Measurements from ENCODE around the gene TBCE. TPM values are rescaled to one million over a fixed set of nuclear protein-coding genes. Genes with fewer than 3 reads are reported as not detected.

Gene TBCE
- total and polyA plus RNA-seq, 9 of the 15 experiments (the other 6 are each of a cell fraction or from before 2014, with no cell fraction given): 52.6 to 92.1 (median 82.1) TPM

DNA sequence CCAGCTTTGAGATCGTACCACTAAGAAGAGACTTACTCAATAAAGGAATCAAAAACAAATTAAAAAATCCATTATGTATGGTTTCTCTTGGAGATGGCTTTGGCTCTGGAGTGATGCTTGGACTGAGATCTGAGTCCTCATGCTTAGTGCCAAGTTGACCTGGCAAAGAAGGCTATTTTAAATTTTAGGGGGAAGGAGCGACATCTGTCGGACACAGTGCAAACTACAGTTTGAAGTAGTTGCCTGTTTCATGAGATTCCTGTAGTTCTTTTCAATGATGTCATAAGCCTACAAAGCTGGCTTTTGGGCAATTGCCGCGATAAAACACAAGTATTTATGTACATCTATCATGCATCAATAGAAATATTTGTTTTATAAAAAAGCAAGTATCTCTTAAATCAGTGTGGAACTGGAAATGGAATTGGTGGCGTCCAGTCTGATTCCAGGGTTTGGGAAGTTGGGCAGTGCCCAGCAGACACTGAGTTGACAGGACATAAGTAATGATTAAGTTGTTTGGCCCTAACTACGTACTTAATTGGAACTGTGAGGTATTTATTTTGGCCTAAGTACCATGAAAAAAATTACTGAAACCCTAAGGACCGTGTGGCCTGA, 50.0 kb downstream of the TBCE start (continued):
- TF ChIP-seq, protein P1, sequence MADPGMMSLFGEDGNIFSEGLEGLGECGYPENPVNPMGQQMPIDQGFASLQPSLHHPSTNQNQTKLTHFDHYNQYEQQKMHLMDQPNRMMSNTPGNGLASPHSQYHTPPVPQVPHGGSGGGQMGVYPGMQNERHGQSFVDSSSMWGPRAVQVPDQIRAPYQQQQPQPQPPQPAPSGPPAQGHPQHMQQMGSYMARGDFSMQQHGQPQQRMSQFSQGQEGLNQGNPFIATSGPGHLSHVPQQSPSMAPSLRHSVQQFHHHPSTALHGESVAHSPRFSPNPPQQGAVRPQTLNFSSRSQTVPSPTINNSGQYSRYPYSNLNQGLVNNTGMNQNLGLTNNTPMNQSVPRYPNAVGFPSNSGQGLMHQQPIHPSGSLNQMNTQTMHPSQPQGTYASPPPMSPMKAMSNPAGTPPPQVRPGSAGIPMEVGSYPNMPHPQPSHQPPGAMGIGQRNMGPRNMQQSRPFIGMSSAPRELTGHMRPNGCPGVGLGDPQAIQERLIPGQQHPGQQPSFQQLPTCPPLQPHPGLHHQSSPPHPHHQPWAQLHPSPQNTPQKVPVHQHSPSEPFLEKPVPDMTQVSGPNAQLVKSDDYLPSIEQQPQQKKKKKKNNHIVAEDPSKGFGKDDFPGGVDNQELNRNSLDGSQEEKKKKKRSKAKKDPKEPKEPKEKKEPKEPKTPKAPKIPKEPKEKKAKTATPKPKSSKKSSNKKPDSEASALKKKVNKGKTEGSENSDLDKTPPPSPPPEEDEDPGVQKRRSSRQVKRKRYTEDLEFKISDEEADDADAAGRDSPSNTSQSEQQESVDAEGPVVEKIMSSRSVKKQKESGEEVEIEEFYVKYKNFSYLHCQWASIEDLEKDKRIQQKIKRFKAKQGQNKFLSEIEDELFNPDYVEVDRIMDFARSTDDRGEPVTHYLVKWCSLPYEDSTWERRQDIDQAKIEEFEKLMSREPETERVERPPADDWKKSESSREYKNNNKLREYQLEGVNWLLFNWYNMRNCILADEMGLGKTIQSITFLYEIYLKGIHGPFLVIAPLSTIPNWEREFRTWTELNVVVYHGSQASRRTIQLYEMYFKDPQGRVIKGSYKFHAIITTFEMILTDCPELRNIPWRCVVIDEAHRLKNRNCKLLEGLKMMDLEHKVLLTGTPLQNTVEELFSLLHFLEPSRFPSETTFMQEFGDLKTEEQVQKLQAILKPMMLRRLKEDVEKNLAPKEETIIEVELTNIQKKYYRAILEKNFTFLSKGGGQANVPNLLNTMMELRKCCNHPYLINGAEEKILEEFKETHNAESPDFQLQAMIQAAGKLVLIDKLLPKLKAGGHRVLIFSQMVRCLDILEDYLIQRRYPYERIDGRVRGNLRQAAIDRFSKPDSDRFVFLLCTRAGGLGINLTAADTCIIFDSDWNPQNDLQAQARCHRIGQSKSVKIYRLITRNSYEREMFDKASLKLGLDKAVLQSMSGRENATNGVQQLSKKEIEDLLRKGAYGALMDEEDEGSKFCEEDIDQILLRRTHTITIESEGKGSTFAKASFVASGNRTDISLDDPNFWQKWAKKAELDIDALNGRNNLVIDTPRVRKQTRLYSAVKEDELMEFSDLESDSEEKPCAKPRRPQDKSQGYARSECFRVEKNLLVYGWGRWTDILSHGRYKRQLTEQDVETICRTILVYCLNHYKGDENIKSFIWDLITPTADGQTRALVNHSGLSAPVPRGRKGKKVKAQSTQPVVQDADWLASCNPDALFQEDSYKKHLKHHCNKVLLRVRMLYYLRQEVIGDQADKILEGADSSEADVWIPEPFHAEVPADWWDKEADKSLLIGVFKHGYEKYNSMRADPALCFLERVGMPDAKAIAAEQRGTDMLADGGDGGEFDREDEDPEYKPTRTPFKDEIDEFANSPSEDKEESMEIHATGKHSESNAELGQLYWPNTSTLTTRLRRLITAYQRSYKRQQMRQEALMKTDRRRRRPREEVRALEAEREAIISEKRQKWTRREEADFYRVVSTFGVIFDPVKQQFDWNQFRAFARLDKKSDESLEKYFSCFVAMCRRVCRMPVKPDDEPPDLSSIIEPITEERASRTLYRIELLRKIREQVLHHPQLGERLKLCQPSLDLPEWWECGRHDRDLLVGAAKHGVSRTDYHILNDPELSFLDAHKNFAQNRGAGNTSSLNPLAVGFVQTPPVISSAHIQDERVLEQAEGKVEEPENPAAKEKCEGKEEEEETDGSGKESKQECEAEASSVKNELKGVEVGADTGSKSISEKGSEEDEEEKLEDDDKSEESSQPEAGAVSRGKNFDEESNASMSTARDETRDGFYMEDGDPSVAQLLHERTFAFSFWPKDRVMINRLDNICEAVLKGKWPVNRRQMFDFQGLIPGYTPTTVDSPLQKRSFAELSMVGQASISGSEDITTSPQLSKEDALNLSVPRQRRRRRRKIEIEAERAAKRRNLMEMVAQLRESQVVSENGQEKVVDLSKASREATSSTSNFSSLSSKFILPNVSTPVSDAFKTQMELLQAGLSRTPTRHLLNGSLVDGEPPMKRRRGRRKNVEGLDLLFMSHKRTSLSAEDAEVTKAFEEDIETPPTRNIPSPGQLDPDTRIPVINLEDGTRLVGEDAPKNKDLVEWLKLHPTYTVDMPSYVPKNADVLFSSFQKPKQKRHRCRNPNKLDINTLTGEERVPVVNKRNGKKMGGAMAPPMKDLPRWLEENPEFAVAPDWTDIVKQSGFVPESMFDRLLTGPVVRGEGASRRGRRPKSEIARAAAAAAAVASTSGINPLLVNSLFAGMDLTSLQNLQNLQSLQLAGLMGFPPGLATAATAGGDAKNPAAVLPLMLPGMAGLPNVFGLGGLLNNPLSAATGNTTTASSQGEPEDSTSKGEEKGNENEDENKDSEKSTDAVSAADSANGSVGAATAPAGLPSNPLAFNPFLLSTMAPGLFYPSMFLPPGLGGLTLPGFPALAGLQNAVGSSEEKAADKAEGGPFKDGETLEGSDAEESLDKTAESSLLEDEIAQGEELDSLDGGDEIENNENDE (IDR thresholded peaks at IDR 0.05; ENCODE audit: low read depth, low read length): no peak
- TF ChIP-seq, protein P2, sequence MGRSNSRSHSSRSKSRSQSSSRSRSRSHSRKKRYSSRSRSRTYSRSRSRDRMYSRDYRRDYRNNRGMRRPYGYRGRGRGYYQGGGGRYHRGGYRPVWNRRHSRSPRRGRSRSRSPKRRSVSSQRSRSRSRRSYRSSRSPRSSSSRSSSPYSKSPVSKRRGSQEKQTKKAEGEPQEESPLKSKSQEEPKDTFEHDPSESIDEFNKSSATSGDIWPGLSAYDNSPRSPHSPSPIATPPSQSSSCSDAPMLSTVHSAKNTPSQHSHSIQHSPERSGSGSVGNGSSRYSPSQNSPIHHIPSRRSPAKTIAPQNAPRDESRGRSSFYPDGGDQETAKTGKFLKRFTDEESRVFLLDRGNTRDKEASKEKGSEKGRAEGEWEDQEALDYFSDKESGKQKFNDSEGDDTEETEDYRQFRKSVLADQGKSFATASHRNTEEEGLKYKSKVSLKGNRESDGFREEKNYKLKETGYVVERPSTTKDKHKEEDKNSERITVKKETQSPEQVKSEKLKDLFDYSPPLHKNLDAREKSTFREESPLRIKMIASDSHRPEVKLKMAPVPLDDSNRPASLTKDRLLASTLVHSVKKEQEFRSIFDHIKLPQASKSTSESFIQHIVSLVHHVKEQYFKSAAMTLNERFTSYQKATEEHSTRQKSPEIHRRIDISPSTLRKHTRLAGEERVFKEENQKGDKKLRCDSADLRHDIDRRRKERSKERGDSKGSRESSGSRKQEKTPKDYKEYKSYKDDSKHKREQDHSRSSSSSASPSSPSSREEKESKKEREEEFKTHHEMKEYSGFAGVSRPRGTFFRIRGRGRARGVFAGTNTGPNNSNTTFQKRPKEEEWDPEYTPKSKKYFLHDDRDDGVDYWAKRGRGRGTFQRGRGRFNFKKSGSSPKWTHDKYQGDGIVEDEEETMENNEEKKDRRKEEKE (IDR thresholded peaks at IDR 0.05; ENCODE audit: borderline replicate concordance in 1 of 2, control insufficient read depth in 1 of 2, low read depth in 2 of 2, low read length in 1 of 2): no peak
- TF ChIP-seq MAZ (CRISPR knock-in tag; conservative IDR thresholded peaks at IDR 0.05 in 1 of 2, IDR thresholded peaks at IDR 0.05 in 1 of 2): 0 out of 4 replicates have a peak, but pooled peaks of 1 of the 2 experiments have one; percentile 38
- TF ChIP-seq, protein P3, sequence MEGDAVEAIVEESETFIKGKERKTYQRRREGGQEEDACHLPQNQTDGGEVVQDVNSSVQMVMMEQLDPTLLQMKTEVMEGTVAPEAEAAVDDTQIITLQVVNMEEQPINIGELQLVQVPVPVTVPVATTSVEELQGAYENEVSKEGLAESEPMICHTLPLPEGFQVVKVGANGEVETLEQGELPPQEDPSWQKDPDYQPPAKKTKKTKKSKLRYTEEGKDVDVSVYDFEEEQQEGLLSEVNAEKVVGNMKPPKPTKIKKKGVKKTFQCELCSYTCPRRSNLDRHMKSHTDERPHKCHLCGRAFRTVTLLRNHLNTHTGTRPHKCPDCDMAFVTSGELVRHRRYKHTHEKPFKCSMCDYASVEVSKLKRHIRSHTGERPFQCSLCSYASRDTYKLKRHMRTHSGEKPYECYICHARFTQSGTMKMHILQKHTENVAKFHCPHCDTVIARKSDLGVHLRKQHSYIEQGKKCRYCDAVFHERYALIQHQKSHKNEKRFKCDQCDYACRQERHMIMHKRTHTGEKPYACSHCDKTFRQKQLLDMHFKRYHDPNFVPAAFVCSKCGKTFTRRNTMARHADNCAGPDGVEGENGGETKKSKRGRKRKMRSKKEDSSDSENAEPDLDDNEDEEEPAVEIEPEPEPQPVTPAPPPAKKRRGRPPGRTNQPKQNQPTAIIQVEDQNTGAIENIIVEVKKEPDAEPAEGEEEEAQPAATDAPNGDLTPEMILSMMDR (IDR thresholded peaks at IDR 0.05 in 2 of 3, conservative IDR thresholded peaks at IDR 0.05 in 1 of 3; ENCODE audit: insufficient read depth in 2 of 3, low read depth in 1 of 3, low read length in 3 of 3): peak; percentile 77 to 91 (median 89)
- 0 out of 2 replicates have a peak, but pooled peaks have one; percentile 23 for TF ChIP-seq ZEB2 (IDR thresholded peaks at IDR 0.05)
- TF ChIP-seq EP400 (IDR thresholded peaks at IDR 0.05): peak; percentile 32; the same call in 1 of the 2 replicates
- TF ChIP-seq GABPB1 (CRISPR knock-in tag; IDR thresholded peaks at IDR 0.05): 0 out of 2 replicates have a peak, but pooled peaks have one; percentile 28
- TF ChIP-seq ATF7 (IDR thresholded peaks at IDR 0.05): peak; percentile 77
- TF ChIP-seq JUND (IDR thresholded peaks at IDR 0.05; ENCODE audit: borderline replicate concordance, low read depth, low read length): peak; percentile 40; the same call in 1 of the 2 replicates
- TF ChIP-seq JUND (tag; IDR thresholded peaks at IDR 0.05; ENCODE audit: borderline replicate concordance, low read depth, low read length): no peak
